ENCODE data around the gene SURF2.

GRCh38 chr9:133397895-133398294, 41.5 kb downstream of the SURF2 start:
- TF ChIP-seq CTCF (conservative IDR thresholded peaks at IDR 0.05; ENCODE audit: low read depth in 2 of 2) (no peak), EZH2phosphoT487 (IDR thresholded peaks at IDR 0.05; ENCODE audit: unreplicated experiment) (no peak), POLR2AphosphoS5 (IDR thresholded peaks at IDR 0.05; ENCODE audit: low read depth) (no peak), REST (IDR thresholded peaks at IDR 0.05; ENCODE audit: unreplicated experiment) (no peak), EZH2 (IDR thresholded peaks at IDR 0.05; ENCODE audit: low read depth, unreplicated experiment) (no peak), CREB1 (CRISPR knock-in tag; IDR thresholded peaks at IDR 0.05; ENCODE audit: low read depth) (no peak), JUNB (IDR thresholded peaks at IDR 0.05; ENCODE audit: unreplicated experiment) (no peak)
